Forelimb muscle (tissue), 1 donor: ENCODE data around the gene ARHGAP45. TPM values are rescaled to one million over a fixed set of nuclear protein-coding genes. Genes with fewer than 3 reads are reported as not detected.

Source experiments
- DNase-seq: peaks from one replicate; pipeline ENCODE4 v3.0.0-alpha.2; 2013; ENCODE audit warnings: low read depth
- polyA plus RNA-seq: library from polyadenylated mRNA; unstranded; fragments of 120-200 nt; gene quantifications from one replicate; pipeline ENCODE4 v1.2.1, GENCODE V29; 2013; ENCODE audit not compliant: insufficient read length

Gene ARHGAP45
- polyA plus RNA-seq, 1 donor: 8.4 TPM

GRCh38 chr19:1070931-1071791 lies 4.2 kb downstream of the ARHGAP45 start:
- DNase-seq: no peak

GRCh38 chr19:1072371-1073015 lies 5.5 kb downstream of the ARHGAP45 start:
- DNase-seq: no peak

GRCh38 chr19:1073063-1073955 lies 6.3 kb downstream of the ARHGAP45 start:
- DNase-seq: no peak

- DNase-seq: no peak
Measured at GRCh38 chr19:1073956-1074517, 7.1 kb downstream of the ARHGAP45 start.

GRCh38 chr19:1074544-1075283 lies 7.7 kb downstream of the ARHGAP45 start:
- no peak for DNase-seq

GRCh38 chr19:1076046-1076386 lies 9.0 kb downstream of the ARHGAP45 start:
- DNase-seq: no peak

- no peak for DNase-seq
Measured at GRCh38 chr19:1076951-1077350, 10.0 kb downstream of the ARHGAP45 start.

- DNase-seq: no peak
Measured at GRCh38 chr19:1079566-1080111, 12.7 kb downstream of the ARHGAP45 start.

GRCh38 chr19:1080360-1081161 lies 13.6 kb downstream of the ARHGAP45 start:
- no peak for DNase-seq

- DNase-seq: no peak
Measured at GRCh38 chr19:1081301-1082164, 14.6 kb downstream of the ARHGAP45 start.

GRCh38 chr19:1082165-1082927 lies 15.4 kb downstream of the ARHGAP45 start:
- DNase-seq: no peak

- DNase-seq: no peak
Measured at GRCh38 chr19:1082928-1083816, 16.2 kb downstream of the ARHGAP45 start.

GRCh38 chr19:1084024-1084868 lies 17.3 kb downstream of the ARHGAP45 start:
- DNase-seq: no peak

GRCh38 chr19:1085053-1085658 lies 18.2 kb downstream of the ARHGAP45 start:
- DNase-seq: no peak

- DNase-seq: no peak
Measured at GRCh38 chr19:1085676-1086442, 18.9 kb downstream of the ARHGAP45 start.
